CD4-positive, alpha-beta T cell treated with Interleukin-12 subunit alpha and Interleukin-12 subunit beta, for 1 hour (primary cell): ENCODE measurements around the gene PTPRN2.
"Not testable (repeated sequence)": the region's sequence is repeated elsewhere in the genome, so short reads cannot be mapped to it uniquely, and the experiment has no call there.

Source experiments
- DNase-seq: peaks from one replicate; pipeline ENCODE4 v3.0.0-alpha.2; 2020

The PTPRN2 gene

DNA sequence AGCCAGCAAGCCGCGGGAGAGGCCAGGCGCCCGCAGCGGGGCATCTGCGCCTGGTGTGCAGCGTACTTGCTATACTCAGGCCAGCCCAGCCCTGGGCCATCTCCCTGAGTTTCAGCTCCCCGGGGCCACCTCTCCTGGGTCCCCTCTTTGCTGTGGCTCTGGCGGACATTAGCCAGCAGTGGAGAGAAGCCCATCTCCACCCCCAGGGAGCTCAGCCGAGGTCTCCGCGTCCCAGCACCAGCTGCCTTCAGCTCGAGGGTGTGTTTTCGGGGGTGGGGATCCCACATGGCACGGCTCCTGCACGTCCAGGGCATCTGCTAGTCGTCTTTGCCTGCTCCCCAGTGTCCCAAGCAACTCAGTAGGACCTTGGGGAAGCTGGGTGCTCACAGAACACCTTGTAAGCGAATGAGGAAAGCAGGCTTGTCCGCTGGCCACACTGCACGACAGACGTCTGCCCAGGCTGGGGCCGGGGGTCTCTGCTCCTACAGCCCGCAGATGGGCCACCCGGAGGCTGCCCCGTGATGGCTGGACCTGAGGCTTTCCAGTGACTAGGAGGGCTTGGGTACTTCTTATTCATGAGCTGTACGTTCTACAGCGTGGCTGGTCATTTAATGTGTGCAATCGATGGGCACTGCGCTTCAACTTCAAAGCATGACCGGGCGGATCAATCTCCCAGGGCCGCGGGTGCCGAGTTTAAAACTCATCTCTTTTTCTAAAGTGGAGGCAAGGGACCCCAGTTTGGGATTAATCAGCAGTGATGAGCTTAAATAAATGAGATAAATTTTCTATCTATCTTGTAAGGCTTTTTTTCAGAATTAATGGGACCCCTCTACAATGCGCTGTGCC is 795.2 kb downstream of the PTPRN2 start:
- DNase-seq = no peak

DNA sequence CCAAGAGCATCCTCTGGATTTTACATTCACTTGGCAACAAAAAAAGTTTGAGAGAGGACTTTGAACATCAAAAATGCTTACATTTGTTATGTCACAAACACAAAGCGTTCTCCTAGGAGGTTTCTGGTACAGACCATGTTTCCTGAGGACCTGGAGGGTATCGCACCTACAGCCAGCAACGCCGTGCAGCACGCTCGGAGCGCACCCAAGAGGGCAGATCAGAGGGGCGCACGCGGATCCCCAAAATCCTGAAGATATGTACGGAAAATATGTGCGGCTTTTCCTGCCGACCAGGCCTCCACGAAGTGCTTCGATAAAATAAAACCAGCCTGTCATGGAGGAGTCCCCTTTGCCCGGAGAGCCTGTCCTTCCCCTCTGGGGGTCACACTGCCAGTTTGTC is 796.0 kb downstream of the PTPRN2 start:
- DNase-seq = no peak

DNA sequence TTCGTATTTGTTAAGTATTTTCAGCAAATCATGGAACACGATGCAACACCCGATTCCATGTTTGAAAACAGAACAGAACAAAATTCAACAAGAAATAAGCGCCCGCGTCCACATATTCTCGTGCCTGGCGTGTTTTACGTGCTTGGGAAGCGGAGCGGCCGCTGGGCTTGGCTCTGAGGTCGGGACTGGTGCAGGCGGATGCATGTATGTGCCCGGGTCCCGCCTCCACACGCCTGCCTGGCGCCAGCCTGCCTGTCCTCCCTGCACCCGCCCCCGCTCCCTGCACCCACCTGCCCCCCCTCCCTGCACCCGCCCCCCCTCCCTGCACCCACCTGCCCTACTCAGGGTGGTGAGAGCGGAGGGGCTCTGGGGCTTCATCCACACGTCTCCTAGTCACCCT is 796.4 kb downstream of the PTPRN2 start:
- no peak for DNase-seq

DNA sequence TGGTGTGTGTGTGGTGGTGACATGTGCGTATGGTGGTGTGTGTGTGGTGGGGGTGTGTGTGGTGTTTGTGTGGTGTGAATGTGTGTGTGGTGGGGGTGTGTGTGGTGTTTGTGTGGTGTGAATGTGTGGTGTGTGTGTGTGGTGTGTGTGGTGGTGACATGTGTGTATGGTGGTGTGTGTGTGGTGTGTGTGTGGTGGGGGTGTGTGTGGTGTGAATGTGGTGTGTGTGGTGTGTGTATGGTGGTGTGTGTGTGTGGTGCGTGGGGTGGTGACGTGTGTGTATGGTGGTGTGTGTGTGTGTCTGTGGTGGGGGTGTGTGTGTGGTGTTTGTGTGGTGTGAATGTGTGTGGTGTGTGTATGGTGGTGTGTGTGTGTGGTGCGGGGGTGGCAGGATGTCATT is 797.7 kb downstream of the PTPRN2 start:
- no peak for DNase-seq

DNA sequence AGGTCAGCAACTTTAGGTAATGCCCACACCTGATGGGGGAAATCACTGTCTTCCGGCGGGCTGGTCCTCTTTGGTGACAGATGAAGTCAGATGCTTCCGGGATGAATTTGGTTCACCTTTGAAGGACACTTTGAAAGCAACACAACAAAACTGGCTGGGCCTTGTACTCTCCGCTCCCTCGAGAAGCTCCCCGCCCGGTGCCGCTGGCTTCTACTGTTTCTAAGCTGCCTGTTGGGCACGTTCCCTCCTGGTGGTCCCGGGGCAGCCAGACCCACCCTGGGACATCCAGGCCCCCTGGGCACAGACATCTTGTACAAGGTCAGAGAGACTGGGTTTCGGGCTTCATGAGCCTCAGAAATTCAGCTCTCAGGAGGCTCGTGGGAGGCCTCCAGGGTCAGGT is 798.5 kb downstream of the PTPRN2 start:
- no peak for DNase-seq

DNA sequence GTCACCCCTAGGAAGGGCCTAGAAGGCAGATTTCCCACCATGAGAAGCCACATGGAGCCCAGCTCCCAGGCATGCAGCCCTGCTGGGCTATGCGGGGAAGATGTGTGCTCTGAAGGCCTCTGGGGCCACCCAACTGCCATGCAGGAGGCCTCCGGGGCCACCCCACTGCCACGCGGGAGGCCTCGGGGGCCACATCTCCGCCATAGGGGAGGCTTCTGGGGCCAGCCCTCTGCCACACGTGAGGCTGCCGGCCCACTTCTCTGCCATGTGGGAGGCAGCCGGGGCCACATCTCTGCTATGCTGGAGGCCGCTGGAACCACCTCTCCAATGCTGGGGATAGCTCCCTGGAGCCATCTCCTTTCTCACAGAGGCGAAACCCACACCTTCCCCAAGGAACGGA is 799.0 kb downstream of the PTPRN2 start:
- no peak for DNase-seq

DNA sequence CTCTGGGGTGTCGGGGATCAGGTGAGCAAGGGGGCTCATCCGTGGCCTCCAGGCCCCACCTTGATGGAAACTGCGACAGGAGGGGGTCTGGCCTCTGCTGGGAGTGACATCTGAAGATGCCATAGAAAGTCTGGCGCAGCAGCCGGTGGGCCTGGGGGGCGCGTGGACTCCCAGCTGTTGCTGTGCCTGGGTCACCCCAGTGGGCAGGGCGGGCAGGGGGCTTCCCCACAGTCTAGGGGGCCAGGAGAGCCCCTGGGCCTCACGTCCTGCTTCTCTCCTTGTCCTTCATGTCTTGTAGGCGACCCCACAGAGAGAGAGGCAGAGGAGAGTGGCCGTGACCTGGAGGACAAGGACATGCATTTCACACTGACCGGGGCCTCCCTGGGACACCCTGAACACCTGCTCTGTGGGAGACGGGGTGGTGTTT is 800.3 kb downstream of the PTPRN2 start:
- no peak for DNase-seq

DNA sequence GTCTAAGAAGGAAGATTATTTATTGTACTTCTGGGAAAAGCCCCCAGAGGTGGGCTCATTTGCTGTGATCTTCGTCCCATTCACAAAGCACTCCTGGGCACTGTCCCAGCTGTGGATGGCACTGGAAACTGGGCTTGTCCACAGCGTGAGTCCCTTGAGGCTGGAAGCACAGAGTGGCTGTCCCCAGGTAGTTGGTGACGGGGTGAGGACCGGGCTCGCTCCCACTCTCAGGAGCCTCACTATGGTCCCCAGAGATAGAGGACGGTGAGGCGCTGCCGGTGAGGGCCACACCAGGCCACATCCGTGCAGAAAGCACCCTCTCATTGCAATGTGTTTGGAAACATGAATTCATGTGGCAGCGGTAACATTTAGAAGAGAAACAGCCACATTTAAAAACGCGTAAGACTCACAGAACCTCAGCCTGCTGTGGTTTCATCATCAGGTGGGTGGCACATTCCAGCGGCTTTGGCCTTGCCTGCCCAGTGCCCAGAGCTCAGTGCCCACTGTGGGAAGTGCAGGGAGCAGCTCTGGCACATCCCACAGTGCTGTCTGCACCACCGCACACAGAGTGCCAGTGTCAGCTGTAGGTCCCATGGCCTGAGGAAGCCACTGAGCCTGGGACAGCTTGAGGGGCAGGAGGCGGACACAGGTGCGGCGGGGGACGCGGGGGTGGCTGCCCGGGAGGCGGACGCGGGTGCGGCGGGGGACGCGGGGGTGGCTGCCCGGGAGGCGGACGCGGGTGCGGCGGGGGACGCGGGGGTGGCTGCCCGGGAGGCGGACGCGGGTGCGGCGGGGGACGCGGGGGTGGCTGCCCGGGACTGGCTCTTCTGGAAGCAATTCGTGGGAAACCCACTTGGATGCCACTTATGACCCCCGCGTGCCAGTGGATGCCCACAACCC is 801.0 kb downstream of the PTPRN2 start:
- DNase-seq = no peak

DNA sequence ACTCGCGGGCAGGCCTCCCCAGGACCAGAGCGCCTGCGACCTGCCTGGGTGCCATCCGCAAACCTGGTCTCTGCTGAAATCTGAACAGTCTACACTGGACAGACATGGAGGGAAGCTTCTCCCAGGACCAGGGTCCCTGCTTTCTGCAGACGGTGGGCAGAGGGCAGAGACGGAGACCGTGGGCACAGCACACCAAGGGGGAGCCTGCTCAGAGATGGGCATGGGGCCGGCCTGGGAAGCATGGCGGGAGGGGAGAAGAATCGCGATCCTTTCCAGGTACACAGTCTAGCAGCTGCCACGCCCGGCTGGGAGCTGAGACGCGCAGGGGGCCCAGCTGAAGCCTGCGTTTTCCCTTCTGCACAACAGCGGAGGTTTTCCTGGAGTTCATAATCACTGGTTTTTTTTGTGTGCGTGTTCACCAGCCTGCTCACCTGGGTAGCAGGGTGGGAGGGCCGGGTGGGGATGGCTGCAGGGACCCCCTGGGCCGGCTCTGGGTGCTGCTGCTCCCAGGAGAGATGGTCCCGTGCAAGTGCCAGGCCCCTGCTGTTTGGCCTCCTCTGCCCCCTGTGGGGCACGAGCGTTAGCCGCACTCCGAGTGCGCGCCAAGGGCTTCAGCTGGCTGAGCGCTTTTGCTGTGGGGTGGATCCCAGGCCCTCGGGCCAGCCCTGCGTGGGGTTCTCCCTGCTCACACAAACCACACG is 802.0 kb downstream of the PTPRN2 start:
- DNase-seq = no peak

DNA sequence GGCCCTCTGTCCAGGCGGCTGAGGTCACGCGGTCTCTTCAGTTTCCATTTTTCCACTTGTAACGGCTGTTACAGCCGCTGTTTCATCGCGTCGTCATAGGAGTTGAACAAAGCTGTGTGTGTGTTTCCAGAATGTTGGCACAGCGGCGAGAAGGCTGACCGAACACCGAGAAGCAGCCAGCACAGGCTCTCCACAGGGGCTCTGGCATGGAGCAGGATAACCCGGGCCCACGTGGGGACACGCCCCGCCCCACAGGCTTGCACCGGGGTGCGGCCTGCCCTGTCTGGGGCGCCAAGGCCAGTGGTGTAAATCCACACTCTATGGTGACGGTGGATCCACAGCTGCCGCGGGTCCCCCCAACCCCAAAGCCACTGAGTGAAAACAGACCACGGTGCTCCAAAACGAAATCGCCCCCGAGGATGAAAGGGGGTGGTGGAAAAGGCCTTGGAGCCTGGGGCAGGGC is 802.6 kb downstream of the PTPRN2 start:
- no peak for DNase-seq

DNA sequence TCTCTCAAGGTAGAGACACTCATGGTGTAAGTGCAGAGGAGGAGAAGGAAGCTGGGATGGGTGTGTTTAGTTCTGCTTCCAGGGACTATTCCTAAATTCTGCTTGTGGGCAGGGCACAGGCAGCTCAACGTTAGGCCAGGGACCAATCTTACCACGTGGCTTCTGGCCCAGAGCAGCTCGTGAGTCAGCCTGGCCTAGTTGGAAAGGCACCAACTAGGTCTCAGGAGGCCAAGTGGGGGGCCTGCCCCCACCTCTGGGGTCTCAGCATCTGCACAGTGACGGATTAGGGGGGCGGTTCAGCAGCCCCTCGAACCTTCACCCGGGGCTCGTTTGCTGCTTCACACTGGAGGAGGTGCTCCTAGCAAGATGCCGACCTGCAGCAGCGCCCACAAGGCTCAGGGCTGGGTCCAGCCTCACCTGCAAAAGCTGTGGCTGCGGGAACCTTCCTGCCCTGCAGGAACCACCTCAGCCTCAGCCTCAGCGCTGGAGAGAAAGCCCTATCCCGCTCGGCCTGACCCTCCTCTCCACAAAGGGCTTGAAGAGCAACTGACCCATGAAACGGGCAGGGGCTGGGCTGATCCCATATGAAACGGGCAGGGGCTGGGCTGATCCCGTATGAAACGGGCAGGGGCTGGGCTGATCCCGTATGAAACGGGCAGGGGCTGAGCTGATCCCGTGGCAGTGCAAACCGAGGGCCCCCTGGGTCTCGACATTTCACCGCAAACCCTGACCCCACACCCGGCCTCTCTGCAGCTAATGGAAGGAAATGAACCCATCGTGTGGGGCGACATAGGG is 803.4 kb downstream of the PTPRN2 start:
- DNase-seq = no peak

DNA sequence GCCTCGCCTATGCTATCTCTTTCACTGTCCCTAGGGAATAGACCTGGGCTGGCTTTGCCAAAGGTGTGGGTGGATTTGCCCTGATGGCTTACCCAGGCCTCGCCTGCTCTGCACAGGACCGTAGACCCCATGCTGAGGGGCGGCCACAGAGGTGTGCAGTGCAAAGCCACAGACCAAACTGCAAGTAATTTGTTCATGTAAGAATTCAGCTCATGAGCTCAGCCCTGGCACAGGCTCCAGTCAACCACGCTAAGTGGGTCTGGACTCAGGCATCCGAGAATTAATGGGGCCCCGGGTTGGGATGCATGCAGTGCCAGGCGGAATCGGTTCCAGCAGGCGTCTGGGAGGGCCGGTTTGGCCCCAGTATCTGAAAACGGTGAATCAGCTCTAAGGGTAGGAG is 805.6 kb downstream of the PTPRN2 start:
- DNase-seq = no peak

DNA sequence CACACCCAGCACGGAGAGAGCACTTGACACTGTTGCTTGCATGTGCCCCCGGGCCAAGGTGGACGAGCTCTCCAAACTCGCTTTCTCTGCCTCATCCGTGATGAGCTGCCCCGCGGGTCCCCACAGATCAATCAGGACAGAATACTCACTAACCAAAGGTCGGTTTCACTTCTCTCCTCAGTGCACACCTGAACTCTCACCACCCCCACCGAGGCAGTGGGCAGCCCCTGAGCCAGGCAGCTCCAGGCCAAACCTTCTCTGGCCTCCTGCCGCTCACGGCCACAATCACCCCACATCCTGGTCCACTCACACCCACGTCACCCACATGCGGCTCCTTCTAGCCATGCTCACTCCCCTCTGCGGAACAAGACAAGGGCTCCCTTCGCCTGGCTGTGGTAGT is 806.9 kb downstream of the PTPRN2 start:
- no peak for DNase-seq

DNA sequence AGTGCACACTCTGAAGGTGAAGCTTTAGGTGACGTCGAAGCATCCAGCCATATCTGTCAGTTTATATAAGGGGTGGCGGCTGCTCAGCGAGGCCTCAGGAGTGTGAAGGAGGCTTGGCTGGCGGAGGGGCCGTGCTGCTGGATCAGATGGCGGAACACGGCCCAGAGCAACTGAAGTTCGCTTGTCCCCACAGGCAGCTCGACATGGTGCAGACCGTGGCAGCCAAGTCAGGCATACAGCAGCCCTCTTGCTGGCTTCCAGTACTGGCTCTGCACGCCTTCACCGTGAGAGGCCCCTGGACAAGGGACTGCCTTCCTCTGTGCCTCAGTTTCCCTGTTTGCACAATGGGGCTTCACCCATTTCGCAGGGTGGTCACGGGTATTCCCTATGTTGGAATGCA is 807.3 kb downstream of the PTPRN2 start:
- no peak for DNase-seq

DNA sequence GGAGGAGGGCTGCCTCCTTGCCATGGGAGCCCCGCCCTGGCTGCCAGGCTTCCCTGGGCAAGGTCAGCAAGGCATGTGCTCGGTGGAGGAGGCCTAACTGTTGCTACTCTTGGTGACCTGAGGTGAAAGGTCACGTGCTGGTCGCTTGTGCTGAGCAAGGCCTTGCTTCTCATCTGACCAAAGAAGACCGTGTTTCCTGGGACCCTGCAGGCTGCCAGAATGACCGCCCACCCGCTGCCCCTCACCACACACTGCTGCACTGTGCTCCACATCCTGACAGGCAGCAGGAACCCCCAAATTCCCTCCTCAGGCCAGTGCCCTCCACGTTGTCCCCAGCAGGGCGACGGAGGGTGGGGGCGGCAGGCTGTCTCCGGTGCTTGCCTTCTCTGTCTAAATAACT is 808.4 kb downstream of the PTPRN2 start:
- DNase-seq = no peak

DNA sequence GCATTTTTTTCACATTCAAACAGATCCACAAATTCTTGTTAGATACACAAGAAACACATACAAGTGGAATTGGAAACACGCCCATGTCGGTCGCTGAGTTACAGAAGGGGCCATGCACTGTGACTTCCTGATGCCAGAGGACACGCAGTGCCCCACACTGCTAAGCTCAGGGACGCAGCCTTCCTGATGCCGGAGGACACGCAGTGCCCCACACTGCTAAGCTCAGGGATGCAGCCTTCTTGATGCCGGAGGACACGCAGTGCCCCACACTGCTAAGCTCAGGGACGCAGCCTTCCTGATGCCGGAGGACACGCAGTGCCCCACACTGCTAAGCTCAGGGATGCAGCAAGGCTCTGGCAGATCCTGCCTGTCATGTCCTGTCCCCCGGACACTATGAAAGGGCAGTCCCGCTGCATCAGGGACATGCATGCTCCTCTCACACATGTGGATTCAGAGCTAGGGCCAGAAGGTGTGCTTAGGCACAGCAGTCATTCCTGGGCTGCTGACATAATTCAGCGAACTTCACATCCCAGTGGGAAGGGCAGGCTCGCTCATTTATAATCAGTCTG is 810.3 kb downstream of the PTPRN2 start:
- not testable (repeated sequence) for DNase-seq

DNA sequence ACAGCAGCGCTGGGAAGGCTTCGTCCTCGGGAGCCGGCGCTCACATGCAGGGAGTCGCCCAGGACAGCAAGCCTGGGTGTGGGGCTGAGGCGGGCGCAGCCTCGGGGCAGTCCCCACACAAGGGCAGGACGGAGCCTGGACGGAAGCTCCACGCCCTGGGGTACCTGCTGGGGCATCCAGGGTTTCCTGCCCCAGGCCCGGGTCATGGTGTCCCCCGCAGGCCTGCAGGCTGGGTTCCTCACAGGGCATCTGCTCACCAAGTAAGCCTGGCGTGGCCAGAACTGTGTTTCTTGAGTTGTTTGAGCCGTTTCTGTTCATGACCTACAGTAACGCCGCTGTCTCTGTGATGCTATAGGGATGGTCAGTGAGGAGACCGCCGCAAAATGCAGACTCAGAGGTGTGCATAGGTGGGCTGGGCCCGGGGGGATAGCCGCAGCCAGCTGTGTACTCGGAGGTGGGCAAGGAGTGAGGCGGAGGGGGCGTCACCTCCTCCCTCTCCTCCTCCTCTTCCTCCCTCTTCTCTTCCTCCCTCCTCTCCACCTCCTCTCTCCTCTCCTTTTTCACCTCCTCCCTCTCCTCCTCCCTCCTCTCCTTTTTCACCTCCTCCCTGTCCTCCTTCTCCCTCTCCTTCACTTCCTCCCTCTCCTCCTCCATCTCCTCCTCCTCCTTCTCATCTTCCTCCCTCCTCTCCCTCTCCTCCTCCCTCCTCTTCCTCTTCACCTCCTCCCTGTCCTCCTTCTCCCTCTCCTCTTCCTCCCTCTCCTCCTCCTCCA is 811.9 kb downstream of the PTPRN2 start:
- no peak for DNase-seq

DNA sequence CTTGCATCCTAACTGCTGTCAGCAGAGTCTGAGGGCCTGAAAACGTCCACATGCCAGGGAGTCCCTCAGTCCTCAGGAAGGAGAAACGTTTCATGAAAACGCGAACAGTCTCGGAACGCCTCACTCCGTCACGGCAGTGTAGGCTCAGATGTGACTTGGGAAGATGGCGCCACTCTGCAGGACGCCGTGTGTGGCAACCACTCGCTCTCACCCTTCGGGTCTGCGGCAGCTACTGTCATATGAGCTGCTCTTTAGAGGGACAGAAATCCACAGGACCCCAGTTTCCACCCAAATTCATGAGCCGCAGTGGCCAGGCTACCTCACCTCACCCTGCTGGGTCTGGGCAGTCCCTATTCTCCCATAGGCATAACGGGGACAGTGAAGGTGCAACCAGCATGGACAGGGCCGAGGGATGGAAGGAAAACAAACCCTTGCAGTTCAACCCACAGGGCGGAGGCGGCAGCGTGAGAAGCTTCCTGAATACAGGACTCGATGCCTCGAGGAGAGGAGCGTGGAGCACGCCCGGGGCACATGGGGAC is 812.5 kb downstream of the PTPRN2 start:
- DNase-seq = no peak

DNA sequence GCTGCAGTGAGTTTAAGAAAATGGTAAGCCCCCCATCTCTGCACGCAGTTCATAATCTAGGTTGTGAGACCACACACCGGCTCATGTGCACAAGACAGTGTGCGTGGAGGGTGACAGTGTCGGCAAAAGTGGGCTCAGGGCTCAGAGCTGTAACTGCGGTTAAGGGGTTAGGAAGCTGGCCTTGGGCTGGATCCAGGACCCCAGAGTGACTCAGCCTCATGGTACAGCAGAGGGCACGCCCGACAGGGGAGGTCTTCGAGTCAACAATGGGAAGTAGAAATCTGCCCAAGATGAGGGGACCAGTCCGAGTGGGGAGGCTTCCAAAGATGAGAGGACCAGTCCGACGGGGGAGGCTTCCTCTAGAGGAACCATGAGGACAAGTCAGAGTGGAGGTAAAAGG is 813.1 kb downstream of the PTPRN2 start:
- no peak for DNase-seq

DNA sequence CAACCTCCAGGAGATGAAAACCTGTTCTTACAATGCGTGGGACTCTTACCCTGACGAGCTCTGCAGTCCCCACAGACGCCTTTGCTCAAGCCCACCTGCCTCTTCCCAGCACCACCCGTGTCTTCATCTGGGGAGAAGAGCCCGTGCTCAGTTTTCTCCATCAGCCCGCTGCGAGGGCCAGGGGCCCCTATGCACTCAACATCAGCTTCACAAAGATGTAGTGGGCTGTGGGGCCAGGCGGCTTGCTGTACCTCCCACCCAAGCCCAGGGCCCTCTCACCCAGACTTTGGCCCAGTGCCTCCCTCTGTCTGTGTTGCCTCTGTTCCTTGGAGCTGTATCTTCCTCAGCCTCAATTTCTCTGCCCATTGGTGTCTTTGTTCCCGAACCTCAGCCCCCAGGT is 814.3 kb downstream of the PTPRN2 start:
- no peak for DNase-seq
